ENCODE results near the gene DIPK1B.

DIPK1B gene

DNA sequence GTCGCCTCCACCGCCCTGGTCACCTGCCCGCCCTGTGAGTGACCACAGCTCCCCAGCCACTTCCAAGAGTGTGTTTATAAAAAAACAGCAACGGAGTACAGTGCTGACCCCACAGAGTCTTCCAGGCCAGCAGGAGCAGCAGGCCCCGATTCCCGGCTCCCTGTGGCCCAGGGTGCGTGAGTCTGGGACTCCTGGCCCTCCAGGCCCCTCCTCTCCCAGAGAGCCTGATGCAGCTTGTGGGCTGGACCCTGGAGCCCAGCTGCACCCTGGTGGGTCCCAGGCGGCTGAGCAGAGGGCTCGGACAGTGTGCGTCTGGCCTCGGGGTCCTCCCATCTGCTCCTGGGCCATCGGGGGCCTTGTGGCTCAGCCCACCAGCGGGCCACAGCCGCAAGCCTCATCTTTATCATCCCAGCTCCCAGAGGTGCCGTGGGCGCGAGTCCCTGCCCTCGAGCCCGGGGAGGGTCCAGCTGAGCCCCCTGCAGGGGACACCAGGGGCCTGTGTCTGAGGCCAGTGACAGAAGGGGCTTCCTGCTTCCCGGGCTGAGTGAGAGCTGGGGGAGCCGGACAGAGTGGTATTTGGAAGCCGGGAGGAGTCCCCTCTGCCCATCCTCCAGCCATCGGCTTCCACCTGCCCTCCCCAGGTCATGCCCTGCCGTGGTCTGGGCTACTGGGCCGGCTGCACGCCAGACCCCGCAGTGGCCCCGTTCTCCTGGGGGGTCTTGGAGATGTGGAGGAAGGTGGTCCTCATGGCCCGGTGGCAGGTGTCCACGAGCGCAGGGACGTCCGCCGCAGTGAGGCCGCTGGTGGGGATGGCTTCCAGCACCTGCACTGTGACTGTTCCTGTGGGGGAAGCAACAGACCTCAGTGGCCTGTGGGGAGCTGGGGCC, 39.0 kb upstream of the DIPK1B start:
- DNase-seq: no peak

DNA sequence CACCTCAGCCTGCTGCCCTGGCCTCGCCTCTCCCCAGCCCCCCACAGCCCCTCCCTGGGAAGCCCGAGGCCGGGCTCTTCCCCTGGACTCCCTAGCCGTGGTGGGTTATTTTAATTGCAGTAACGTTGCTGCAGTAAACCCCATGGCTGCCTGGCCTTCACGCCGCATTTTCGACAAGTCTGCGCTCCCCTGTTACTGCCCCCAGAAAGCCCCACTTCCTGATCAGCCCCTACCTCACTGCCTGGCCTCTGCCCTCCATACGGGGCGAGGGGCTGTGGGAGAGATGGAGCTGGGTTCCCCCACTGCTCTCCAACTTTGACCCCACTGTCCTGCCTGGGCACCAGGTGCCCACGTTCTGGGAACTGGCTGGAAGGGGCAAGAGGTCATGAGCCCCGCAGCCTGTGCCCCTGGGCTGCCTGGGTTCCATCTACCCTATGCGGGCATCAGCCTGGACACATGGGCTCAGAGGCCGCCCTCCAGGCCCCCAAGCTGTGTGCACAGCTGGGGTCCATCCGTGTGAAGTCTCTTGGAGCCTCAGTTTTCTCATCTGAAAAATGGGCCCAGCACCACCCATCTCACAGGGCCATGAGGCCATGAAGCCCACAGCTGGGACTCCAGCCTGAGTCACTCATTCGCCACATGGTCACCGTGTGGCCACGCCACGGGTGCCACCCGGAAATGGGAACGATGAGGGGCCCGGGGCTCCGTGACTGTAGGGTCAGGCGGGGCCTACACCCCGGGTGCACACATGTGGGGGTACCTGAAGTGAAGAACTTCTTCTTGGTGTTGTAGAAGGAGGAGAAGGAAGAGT, 38.2 kb upstream of the DIPK1B start:
- DNase-seq: no peak

DNA sequence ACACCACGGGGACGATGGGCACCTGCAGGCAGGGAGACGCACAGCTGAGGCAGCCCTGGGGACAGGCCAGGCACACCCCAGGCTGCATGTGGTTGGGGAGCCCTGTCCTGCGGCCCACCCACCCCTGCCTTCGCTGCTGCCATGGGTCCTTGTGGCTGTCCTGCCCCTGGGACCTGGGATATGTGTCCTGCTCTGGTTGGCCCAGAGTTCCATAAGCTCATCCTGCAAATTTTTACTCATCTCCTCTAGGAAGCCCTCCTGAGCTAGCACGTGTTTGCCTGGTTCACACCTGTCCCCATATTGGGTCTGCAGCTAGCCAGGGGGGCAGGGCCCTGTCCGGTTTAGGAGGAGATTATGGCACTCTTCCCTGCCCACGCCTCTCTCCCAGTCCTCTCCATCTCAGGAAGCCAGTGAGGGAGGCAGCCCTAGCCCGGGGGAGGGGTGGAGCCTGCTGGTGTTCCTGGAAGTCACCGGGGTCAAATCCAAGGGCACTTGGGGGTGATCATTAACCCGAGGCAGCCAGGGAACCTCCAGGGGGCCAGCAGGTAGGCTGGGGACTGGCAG, 37.5 kb upstream of the DIPK1B start:
- DNase-seq: no peak

DNA sequence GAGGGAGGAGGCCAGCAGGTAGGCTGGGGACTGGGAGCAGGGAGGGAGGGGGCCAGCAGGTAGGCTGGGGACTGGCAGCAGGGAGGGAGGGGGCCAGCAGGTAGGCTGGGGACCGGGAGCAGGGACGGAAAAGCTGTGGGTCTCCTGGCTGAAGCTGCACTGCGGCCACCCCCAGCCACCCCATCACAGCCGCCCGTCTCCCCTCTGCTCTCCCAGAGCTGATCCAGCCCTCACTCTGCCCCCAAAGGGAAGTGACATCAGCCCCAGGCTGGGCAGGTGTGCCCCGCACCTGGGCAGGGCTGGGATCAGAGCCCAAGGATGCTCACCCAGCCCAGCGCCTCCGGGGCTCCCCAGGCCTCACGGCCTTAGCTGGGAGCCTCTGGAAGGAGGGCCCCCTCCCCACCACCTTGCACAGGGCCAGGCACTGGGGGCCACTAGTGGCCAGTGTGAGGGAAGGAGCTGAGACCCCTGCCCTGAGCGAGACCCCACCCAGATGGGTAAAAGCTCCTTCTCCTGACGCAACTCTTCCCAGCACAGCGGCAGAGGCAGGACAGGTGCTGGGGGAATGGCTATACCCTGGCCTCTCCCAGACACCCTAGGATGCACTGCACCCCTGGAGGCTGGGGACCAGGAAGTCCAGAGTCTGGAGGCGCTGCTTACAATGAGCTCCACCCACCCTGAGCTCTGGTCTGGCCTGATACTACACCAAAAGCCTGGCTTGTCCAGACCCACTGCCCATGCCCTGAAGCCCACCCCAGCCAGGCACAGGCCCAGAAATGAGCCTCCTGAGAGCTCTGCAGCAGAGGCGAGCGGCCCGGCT, 36.7 kb upstream of the DIPK1B start:
- no peak for DNase-seq

DNA sequence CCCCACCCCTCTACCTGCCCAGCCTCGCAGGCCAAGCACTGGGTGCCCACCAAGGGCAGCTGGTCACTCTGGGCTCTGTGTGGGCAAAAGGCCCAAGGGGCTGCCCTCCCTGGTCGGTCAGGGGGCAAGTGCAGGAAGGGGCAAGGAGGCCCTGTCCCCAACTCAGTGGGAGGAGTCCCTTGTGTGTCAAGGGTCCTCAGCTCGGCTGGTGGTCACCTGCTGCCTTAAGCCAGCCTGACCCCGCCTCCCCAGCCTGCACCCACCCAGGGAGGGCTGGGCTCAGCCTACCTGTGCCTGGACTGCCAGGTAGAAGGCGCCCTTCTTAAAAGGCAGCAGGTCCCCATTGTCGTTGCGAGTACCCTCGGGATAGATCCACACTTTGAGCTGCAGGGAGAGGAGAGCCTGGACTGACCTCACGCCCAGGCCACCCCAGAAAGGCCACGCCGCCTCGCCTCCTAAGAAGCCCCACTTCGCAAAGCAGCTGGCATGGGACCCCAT, 36.0 kb upstream of the DIPK1B start:
- no peak for DNase-seq

DNA sequence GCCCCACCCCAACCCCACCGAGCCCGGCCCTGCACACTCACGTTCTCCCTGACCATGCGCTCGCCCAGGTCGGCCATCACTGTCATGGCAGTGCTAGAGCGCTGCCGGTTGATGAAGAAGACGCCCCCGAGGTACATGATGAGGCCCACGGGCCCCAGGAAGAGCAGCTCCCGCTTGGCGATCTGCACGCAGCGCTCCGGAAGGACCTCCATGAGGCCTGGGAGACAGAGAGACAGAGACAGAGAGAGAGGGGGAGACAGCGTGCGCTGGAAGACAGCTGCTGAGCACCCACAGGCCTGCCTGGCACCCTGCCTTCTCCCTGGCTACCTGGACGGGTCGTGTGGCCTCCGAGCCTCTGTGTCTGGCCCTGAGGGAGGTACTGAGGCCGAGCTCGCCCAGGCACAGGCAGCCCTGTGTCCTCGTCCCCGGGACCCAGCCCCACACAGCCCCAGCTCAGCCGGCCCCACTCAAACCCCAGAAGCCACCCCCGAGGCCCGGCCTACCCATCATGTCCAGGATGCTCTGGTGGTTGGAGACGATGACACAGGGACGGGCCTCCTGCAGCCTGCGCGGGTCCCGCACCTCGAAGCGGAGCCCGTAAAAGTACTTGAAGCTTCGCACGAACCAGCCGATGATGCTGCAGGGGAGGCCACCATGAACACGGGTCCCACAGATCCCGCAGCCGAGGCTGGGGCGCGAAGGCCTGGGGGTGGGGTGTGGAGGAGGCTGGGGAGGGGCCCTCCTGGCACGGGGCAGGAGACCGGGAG, 35.3 kb upstream of the DIPK1B start:
- DNase-seq: no peak

DNA sequence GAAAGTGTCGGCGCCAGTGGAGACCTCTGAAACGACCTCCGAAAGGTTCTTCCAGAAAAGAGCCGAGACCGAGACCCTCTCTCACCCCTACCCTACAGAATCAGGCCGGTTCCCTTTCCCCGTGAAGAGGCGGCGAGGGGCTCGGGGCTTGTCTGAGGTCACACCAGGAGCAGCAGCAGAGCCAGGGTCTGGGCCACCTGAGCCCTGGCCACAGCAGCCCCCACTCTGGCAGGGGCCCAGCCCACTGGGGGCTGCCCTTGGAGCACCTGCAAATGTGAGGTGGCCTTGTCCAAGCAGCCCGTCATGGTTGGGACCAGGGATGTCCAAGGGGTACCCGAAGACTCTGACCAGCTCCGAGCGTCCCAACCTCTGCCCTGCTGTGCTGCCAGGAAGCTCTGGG, 34.3 kb upstream of the DIPK1B start:
- DNase-seq: no peak

DNA sequence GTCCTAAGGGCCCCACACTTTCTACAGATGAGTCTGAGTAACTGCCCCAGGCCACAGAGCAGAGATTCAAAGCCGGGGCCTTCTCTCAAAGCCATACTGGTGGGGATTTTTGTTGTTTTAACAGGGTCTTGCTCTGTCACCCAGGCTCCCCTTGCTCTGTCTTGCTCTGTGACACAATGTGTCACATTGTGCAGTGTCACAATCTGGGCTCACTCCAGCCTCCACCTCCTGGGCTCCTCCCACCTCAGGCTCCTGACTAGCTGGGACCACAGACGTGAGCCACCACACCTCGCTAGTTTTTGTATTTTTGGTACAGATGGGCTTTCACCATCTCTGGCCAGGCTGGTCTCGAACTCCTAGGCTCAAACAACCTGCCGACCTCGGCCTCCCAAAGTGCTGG, 33.7 kb upstream of the DIPK1B start:
- no peak for DNase-seq

DNA sequence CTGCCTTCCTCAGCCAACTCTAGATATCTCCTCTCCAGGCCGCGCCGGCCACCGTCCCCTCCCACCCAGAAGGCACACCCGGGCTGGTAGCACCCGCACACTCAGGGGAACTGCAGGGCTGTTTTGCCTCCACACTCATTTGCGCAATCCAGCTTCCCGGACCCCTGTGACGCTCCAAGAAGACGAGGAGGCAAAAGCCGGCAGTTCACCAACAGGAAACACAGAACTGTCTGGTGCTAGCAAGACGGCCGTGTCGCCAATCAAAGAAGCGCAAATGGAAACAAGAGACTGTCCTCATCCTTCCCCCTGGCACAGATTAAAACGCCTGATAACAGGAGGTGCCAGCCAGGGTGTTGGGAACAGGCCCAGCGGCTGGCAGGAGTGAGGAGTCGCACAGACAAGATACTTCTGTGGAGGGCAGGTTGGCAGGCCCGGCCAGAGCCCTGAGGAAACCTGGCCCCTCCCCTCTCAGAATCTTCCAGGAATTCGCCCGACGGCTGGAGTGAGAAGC, 32.9 kb upstream of the DIPK1B start:
- DNase-seq: no peak

DNA sequence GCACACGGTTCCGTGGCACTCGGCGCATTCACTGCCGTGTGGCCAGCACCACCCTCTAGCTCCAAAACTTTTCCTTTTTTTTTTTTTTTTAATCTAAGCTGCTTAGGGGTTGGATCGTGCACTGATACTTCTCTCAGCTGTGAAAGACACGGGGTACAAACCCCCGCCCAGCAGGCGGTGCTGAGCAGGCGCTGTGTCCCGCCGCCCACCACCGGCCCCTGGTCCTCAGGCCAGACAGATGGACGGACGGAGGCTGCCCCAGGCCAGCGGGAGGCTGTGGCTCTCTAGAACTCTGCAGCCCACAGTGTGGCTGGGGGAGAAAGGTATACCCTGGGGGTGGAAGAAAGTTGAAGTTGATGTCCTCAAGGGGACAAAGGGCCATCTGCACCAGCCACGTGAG, 31.3 kb upstream of the DIPK1B start:
- no peak for DNase-seq

DNA sequence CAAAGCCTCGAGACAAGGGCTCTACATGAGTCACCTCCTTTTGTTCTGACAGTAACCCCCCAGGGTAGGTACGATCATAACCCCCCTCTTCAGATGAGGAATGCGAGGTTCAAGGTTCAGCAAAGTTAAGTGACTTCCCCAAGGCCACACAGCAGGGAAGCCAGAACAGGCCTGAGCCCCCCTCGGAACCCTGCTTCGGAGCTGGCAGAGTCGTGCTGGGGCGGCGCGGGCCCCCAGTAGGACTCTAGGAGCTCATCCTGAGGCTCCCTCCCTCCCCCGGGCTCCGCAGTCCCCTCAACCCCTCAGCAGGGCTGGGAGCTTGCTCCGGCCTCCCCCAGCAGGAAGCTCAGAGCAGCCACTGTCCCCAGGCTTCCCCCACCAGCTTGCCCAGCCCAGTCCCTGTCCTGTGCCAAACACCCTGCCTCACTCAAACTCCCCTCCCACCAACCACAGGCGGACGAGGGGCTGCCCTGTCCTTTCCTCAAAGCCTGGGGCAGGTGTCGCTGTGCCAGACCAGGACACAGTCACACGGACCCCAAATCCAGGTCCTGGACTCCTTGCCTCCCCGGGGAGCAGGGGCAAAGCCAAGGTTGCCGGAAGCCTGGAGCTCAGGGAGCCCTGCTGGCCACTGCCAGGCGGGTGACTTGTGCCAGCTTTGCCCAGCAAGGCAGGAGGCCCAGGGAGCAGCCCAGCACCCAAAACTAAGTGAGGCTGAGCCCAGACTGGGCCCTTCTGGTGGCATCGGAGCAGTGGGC, 30.2 kb upstream of the DIPK1B start:
- DNase-seq: no peak

DNA sequence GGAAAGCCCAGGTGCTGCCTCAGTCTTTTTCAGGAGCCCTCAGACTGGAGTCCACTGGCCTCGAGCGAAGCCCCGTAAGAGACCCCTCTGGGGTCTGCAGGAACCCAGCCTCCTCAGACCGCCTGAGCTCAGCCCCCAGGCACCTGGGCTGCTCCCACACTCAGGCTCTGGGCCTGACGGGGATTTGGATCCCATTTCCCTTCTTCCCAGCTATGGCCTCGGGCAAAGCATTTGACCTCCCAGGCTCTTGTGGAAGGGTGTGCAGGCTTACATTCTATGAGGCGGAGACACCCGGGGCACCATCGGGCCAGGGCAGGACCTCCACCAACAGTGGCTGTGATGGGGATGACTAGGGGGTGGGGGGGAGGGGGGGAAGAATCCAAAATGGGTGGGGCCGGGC, 29.7 kb upstream of the DIPK1B start:
- DNase-seq: no peak

DNA sequence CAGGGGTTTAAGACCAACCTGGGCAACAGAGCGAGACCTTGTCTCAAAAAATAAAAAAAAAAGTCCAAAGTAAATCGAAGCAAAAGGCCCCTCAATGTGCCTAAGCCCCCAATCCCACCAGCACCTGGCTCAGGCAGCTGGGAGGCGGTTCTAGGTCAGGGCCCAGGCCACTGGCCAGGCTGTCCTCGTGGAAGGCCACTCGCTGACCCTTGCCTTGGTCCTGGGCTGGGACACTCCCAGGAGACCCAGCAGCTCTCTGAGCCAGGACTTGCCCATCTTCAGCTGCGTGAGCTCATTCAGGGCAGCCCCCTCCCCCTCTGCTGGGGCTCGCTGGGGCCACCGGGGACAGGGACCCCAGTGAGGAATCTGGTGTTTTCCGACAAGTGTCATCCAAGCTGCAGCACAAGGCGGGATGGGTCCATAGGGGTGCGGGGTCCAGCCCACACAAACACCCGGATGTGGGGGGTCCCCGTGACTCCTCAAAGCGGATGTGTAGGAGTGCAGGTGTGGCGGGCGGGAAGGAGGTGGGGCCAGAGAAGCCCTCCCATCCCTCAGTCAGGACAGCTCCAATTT, 29.1 kb upstream of the DIPK1B start:
- no peak for DNase-seq

DNA sequence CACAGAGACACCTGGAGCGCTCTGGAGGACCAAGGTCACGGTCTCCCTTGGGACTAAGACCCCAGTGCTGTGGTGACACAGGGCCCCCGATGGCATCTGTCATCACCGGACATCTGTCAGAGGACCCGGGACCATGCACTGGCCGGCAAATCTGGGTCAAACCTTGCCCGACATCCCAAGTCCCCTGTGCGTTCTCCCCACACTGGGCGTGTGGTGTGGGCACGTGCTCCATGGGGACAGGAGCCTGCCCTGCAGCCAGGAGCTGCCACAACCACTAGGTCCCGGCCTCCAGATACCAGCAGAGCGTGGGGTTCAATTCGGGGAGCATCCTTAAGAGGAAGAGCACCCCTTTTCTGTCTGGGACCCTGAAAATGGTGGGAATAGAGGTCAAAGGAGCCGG, 28.6 kb upstream of the DIPK1B start:
- no peak for DNase-seq

DNA sequence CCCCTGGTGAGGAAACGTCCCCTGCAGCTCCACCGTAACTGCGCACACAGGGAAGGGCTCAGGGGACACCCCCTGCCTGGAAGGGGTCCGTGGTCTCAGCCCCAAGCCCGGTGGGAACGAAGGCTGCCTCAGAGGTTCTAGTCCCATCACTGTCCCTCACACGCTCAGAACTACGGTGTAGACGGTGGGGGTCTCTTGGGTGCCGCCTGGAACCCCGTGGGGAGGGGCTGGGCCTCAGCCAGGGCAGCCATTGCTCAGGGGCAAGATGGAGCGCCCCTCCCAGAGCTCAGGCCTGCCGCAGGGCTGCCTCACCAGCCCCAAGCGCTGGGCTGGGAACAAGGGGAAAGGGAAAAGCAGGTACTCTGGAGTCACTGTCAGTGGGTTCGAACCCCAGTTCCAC, 28.0 kb upstream of the DIPK1B start:
- no peak for DNase-seq

DNA sequence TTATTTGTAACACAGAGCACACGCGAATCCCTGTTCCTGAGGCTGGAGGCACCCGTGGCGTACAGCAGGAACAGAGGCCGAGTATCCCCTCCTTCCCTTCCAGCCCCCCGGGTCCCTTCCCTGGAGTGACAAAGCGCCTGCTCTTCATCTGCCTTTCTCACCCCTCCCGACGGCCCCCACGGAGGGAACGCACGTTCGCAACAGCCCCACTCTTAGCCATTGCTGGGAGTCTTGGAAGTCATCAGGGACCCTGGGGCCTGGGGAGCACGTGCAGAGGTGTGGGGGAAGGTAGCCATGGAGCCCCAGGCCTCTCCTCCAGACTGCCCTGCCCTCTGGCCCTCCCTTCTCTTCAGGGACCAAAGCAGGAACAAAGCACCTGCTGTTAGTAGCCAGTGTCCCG, 27.6 kb upstream of the DIPK1B start:
- no peak for DNase-seq

DNA sequence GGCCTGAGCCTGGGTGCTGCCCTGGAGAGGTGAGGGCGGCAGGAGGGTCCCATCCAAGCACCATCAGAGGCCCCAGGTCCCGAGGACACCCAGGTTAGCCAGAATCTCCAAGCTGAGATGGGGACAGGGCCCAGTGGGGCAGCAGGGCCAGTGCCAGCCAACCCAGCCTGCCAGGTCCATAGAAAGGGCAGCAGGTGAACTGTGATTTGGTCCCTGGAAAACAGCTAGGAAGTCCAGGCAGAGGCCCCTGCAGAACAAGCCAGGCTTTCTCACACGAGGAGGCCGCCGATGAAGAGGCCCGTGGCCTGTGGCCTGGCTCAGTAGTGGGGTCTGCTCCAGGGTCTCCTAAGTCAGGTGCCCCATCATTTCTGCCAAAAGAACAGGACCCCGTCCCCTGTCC, 27.2 kb upstream of the DIPK1B start:
- DNase-seq: no peak

DNA sequence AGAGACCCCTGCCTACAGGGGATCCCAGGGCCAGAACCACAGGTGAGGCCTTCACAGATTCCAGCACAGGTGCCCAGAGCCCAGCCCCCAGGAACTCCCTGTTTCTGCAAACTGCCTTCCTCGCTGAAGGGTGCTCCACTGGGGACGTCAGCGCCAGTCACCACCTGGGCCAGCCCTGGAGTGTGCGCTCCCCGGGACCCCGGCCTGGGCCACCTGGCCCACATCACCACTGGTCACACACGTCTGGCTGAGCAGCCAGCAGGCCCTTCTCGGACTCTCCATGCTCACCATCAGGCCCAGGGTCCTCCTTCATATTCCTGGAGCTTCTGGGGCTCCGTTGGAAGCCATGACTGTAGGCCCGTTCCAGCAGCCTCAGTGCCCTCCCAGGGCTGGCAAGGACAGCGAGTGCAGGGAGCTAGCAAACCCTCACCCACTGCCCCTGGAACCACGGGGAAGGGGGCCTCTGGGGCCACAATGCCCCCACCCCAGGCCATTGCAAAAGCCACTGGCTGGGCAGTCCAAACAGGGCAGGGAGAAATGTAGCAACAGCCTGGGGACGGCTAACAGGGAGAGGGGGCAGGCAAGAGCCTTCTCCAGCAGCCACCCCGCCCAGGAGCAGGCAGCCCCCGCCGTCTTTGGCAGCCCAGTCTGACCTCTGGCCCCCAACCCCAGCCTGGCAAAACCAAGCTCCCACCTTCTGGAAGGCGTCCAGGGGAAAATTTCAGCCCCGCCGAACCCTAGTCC, 26.4 kb upstream of the DIPK1B start:
- no peak for DNase-seq

DNA sequence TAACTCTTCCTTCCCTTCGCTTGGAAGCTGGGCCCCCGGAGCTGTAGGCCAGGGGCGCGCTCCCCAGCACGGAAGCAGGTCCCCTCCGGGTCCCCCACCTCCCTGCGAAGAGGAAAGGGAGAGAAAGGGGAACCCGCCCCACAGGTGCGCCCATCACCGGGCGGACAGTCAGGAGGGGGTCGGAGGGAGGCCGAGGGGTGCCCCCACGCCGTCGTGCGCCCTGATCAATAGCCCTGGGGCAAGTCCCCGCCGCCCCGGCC, 25.9 kb upstream of the DIPK1B start:
- DNase-seq: no peak
